Skin epidermis (tissue), 12 donors: Measurements from ENCODE around the gene PRKAR1B.

Experiments used
- H3K27ac ChIP-seq, 21 experiments: fragments of 200-600 bp; sonication (generic) in 11 of 21; one replicate each; pipeline ENCODE4 v1.5.0; 2020; ENCODE audit warnings: mild to moderate bottlenecking in 3 of 21, inconsistent platforms in 2 of 21, moderate library complexity in 2 of 21
- H3K4me3 ChIP-seq, 7 experiments: fragments of 200-600 bp; sonication (generic) in 2 of 7; one replicate each; pipeline ENCODE4 v1.5.0; 2020; ENCODE audit warnings: inconsistent platforms in 2 of 7, mild to moderate bottlenecking in 2 of 7, moderate library complexity in 1 of 7

Gene PRKAR1B

DNA sequence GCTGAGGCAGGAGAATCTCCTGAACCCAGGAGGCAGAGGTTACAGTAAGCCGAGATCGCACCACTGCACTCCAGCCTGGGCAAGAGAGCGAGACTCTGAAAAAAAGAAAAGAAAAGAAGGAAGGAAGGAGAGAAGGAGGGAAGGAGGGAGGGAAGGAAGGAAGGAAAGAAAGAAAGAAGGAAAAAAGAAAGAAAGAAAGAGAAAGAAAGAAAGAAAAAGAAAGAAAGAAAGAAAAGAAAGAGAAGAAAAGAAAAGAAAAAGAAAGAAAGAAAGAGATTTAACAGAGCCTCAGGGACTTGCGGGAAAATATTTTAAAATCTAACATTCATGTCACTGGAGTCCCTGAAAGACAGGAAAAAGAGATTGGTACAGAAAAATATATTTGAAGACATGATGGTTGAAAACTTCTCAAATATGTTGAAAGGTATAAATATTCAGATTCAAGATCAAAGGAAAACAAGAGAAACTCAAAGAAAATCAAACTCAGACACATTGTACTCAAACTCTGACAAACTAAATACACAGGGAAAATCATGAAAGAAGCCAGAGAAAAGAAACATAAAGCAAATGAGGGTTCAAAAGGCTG lies 25.9 kb downstream of the PRKAR1B start:
- Histone ChIP-seq H3K4me3 (no peak overlapping the region), H3K27ac (no peak overlapping the region)

DNA sequence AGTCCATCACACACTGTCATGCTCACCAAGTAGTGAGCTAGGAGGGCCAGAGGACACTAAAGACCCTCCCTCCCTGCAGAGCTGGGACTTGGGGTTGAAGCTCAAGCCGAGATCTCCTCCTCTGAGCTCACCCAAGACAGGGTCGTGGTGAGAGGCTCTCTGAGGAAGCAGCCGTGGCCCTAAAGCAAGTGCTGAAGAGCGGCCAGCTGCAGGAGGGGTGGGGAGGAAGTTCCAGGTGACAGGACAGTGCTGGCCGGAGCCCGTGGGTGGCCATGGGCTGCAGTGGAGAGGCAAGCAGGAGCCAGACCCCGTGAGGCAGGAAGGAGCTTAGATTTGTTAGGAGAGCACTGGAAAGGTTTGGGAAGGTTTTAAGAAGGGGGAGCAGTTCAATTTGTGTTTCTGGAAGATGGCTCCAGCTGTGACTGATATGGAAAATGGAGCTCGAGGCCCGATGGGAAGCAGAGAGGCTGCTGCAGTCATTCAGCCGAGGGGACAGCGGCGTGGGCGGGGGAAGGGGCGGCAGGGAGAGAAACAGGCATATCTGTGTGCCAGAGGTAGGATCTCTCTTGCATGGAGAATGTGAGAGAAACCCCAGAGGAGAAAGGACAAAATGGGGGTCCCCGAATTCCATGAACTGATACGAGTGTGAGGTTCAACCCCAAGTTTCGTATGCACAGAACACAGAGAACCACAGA lies 27.5 kb downstream of the PRKAR1B start:
- Histone ChIP-seq H3K4me3 (no peak overlapping the region), H3K27ac (peak overlapping the region in 6 of 21 experiments; percentile 22 to 80 (median 52))

DNA sequence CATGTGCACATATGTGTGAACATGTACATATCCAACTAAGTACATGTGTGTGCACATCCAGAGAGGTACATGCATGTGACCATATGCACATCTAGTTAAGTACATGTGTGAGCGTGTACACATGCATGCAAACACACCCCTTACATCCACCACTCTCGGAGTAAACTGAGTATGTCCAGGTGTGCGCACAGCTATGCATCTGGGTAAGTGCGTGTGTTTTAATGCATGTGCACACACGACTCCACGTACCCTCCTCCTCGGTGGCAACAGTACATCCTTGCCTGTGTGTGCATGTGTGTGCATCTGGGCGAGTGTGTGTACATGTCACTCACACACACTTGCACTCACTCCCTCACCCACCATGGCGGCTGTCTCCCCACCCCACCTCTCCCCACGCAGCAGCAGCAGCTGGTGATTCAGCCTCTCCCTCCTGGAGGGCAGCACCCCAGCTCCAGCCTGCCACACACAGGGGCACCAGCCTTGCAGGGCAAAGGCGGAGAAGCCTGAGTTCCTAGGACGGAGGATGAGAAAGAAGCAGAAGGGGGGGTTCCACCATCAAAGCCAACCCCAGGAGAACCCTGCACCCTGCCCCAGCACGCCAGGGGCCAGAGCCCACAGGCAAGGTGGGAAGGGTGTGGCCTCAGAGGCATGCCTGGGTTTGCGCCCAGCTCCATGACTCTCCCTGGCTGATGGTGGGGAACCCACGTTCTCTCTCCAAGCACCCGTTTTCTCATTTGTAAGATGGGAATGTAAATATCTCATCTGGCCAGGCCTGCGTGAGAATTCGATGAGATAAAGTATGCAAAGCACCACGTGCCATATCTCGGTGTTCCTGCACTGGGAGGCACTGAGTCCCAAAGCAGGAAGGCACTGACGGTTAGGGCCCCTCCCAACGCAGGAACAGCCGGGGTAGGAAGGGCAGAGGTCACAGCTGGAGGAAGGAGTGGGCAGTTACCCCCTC lies 28.3 kb downstream of the PRKAR1B start:
- Histone ChIP-seq H3K27ac (peak overlapping the region in 3 of 21 experiments; percentile 56 to 80 (median 63)), H3K4me3 (no peak overlapping the region)

DNA sequence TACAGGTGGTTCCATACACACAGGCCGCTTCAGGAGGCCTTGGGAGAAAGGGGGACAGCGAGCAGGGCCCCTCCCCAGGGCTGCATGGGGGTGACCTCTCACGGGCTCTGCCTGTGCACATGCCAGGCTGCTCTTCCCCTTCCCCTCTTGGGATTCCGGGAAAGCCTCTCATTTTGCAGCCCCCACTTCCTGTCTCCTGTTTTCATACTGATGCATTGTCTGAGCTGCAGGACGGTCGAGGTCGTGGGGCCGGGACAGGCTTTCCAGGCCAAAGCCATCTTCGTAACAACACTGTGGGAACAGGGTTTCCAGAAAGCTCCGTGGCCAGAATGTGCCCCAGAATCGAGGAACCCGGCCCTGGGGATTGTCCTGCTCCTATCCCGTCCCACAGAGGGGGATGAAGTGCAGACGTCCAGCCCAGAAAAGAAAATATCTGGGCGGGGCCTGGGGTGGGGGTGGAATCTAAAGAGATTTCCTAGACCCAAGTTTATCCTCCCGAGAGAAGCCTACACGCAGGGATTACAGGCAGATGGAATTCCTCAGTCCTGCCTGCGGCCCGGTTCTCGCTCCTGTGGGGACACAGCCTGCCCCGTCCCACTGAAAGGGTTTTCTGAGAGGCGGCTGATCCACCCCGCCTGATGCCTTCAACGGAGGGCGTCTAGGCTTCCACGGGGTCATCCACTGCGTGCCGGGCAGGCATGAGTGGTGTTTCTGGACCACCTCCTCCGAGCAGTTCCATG lies 30.1 kb downstream of the PRKAR1B start:
- no peak overlapping the region for H3K4me3 ChIP-seq
- H3K27ac ChIP-seq = peak overlapping the region in 7 of 21 experiments; percentile 9 to 65 (median 26)

DNA sequence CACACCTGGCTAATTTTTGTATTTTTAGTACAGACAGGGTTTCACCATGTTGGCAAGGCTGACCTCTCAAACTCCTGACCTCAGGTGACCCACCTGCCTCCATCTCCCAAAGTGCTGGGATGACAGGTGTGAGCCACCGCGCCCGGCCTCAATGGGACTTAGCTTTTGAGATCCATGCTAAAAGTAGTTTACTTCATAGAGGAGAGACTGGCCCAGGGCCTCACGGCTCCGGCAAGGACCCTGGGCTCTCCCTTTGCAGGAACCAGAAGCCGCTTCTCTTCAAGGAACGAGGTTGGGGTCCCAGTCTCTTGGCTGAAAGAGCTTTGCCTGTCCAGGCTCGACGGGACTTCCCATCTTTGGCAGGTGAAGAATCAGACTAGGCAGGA lies 30.7 kb downstream of the PRKAR1B start:
- H3K4me3 ChIP-seq = no peak overlapping the region
- peak overlapping the region in 1 of 21 experiments; percentile 65 for H3K27ac ChIP-seq

DNA sequence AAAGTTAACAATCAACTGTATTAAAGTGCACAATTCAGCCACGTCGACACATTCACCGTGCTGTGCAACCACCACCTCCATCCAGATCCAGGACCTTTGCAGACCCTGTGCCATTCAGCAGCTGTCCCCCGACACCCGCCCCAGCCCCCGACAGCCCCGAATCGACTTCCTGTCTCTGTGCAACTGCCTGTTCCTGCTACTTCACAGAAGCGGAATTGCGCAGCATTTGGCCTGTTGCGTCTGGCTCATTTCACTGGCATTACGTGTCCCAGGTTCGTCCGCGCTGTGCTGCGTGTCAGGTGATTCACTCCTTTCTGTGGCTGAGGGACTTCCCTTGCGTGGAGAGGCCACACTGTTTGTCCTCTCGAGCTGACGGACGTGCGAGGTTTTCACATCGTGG lies 33.8 kb downstream of the PRKAR1B start:
- H3K27ac ChIP-seq = no peak overlapping the region
- H3K4me3 ChIP-seq = no peak overlapping the region

DNA sequence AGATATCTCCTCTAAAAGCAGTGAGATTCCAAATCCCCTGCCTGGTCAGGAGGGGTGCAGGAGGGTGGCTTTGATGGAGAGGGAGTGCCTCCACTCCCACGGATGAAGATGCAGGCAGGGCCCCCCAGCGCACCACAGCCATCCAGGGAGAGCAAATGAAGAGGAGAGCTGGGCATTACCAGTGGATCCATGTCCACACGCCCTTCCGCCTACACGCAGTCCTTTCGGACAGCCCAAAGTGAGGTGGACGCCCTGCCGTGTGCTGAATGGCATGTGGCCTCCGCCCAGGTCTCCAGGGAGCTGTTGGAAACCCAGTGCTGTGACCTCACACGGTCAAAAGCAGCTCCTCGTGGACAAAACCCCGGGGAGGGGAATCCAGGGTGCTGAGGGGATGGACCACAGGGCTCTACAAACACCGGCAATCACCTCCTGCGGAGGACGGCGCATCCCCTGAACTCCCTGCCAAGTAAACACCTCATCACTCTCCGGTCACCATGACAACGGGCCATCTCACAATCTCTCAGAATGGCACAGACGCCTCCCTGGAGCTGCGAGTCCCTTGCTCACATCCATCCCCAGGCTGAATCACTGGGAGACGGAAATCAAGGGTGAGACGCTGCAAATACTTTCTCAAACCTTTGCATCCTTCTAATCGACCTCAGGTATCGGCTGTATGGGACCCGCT lies 35.6 kb downstream of the PRKAR1B start:
- Histone ChIP-seq H3K27ac (no peak overlapping the region), H3K4me3 (no peak overlapping the region)

DNA sequence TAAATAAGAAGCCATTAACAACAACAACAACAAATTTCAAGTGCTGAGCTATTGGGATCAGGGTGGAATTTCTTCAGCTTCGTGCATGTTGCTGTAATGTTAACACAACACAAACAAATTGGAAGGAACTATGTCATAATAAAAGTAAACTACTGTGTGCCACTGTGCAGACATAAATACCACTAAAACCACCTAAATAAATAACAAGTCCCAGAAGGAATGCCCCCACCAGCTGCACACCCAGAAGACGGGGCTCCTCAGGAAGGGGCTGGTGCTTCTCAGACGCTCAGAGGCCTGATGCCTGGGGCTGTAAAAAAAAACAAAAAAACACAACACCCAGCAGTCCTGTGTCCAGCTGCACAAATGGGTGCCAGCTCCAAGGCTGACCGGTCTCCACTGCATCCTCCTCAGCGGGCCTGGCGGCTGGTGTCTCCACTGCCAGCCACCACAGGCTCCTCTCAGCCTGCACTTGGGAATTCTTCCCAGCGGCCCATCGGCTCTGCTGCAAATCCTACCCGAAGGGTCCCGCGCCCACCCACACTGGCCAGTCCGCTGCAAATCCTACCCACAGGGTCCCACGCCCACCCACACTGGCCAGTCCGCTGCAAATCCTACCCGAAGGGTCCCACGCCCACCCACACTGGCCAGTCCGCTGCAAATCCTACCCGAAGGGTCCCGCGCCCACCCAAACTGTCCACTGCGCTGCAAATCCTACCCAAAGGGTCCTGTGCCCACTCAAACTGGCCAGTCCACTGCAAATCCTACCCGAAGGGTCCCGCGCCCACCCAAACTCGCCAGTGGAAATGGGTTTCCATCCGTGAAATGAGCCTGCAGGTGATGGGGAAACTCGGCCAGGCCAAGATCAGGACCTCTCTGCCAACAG lies 36.4 kb downstream of the PRKAR1B start:
- Histone ChIP-seq H3K4me3 (no peak overlapping the region), H3K27ac (no peak overlapping the region)

DNA sequence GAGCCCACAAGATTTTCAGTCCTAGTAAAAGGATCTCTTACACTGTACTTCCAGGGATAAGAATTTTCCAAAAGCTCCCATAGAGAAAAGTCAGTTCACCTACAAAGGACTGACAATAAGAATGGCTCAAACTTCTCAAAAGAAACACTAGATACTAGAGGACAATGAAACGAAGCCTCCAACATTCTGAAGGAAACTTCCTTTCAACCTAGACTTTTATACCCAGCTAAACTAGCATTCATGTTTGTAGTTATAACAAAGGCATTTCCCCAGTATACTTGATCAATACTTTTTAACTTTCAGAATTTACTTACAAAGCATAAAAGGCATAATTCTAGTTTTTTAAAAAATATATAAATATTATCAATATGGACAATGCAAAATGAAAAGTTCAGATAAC lies 41.5 kb downstream of the PRKAR1B start:
- Histone ChIP-seq H3K27ac (no peak overlapping the region), H3K4me3 (no peak overlapping the region)

DNA sequence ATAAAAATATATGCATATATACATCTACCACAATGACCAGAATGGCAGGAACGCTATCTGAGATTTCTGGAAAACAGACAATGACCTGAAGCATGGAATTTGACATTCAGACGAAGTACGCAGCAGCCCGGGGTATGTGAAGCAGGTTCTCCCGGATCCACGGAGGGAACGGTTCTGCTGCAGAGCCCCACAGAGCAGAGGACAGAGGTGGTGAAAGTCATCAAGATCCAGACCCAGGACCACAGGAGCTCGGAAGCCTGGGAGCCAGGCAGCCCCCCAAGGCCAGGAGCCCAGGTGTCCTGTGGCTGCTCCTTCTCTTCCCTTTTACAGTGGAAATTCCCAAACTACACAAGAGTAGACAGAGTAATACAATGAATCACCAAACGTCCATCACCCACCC lies 42.7 kb downstream of the PRKAR1B start:
- Histone ChIP-seq H3K4me3 (no peak overlapping the region), H3K27ac (no peak overlapping the region)

DNA sequence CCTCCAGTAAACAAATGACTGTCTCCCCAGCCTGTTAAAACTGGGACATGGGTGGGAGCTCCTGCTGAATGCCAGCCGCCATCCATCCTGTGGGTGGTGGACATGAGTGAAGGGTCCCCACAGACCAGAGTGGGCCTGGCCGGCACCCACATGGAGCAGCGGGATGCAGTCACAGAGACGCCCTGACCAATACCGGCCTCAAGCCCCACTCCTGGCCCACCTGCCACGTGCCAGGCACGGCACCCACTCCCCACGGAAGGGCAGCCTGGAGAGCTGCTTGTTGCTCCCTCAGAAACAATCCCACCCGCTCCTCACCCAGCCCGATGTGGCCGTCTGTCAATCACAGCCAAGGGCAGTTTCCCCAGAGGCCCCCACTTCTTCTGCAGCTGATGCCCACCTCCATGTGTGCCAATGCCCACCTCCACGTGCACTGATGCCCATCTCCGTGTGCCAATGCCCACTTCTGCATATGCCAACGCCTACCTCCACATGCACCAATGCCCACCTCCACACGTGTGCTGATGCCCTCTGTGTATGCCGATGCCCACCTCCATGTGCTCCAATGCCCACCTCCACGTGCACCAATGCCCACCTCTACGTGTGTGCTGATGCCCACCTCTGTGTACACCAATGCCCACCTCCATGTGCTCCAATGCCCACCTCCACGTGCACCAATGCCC lies 43.4 kb downstream of the PRKAR1B start:
- Histone ChIP-seq H3K27ac (no peak overlapping the region), H3K4me3 (no peak overlapping the region)

DNA sequence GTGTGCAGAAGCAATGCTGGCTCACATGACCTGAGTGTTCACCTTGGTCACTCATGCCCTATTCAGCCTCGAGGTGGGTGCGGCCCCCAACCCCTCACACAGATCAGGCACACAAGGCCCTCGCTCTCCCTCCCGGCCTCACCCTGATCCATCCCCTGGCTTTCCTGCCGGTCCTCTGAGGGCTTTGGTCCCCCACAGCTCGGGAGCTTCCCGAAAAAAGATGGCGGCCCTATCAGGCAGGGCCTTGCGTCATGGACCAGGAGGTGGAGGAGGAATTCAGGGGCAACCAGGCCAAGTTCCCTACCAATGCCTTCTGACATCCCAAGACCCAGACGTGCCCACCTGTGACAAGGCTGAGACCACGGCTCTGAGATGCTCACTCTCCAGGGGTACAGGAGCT lies 44.3 kb downstream of the PRKAR1B start:
- no peak overlapping the region for H3K4me3 ChIP-seq

DNA sequence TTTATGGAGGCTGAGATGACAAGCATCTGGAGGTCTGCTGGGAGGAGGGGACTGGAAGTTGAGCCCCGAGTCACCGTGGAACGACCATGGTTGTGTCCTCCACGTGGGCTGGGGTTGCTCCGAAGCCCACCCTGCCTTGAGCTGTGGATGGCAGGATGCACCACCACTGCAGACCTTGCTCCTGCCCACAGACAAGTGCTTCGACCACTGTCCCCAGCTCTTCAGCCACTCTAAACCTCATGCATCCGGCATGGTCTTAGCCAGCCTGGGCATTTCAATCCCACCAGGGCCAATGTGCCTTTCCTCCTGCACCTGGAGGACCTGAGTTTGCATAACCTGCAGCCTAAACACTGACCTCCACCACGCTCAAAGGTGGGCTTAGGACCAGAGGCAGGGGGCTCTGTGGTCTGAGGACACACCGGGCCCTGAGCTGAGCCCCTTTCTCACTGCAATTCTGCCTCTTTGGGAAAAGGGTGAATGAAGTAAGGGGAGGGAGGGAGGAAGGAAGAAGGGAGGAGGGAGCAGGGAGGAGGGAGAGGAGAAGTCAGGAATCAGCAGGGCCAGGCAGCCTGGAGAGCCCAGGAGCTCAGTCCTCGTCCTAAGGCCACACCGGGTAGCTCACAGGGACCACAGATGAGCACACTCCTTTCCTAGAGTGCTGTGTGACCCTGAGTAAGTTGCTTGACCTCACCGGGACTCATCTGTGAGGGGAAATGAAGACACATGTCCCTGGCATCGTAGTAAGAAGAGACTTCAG lies 45.4 kb downstream of the PRKAR1B start:
- Histone ChIP-seq H3K27ac (no peak overlapping the region), H3K4me3 (no peak overlapping the region)

More for the DNA sequence above, 44.3 kb downstream of the PRKAR1B start:
- no peak overlapping the region for H3K27ac ChIP-seq

DNA sequence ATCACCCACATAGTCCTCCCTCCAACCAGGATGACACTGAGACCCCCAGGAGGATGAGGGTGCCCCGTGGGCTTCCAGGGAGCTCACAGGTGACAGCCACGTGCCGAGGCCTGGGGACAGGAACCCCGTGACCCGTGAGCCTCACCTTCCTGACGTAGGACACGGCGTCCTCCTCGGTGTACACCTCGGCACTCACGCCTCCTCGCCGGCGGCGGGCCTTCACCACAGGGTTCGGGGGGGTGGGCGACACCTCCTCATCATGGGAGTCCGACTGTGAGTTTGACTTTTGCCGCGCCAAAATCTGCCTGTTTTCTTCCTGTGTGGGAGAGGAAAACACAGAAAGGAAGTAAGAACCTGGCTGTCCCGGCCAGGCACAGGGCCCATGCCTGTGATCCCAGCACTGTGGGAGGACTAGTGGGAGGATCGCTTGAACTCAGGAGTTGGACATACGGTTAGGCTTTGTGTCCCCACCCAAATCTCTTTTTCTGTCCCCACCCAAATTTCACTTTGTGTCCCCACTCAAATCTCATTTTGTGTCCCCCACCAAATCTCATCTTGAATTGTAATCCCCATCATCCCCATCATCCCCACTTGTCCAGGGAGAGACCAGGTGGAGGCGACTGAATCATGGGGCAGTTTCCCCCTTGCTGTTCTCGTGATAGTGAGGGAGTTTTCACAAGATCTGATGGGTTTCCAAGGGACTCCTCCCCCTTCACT lies 46.5 kb downstream of the PRKAR1B start:
- Histone ChIP-seq H3K27ac (no peak overlapping the region), H3K4me3 (no peak overlapping the region)

DNA sequence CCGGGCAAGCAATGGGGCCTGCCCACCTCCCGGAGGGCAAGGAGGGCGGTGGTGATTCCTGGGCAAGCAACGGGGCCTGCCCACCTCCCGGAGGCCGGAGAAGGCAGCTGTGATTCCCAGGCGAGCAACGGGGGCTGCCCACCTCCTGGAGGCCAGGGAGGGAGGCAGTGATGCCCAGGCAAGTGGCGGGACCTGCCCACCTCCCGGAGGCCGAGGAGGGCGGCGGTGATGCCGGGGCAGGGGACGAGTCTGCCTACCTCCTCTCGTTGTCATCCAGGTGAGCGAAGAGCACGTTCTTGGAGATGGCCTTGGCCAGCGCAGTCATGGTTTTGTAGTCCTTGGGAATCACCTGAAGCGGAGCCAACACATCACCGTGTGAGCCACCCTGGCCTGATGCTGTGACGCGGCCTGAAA lies 50.1 kb downstream of the PRKAR1B start:
- no peak overlapping the region for H3K4me3 ChIP-seq
- H3K27ac ChIP-seq = peak overlapping the region in 1 of 21 experiments; percentile 44

DNA sequence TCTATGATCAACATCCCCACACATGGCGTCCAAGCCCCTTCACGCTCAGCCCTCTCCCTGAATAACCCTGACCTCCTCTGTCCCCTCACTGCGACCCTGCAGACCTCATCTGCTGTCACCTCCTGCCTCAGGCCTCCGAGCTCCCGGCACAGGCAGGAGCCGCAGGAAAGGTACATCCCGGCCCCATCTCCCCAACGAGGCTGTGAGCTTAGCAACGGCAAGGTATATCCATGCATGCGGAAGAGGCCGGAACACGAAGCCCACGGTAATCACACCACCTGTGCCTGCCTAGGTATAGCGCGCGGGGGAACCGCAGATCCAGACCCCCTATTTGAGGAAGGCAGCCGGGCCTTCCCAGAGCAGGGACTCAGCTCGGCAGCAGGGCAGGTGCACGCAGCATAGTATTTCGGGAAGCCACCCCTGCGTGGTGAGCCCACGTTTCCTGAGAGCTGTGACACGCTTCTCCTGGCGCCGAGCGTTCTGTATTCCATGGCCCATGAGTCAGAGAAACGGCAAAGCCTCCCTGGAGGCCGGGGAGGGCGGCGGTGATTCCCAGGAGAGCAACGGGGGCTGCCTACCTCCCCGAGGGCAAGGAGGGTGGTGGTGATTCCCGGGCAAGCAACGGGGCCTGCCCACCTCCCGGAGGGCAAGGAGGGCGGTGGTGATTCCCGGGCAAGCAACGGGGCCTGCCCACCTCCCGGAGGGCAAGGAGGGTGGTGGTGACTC lies 50.7 kb downstream of the PRKAR1B start:
- Histone ChIP-seq H3K4me3 (no peak overlapping the region), H3K27ac (peak overlapping the region in 1 of 21 experiments; percentile 44)
